Keratinocyte (primary cell): Measurements from ENCODE around the gene TIAM1.

Source experiments
- CTCF ChIP-seq, 3 experiments: IDR thresholded peaks in 1 of 3; conservative IDR thresholded peaks in 1 of 3; optimal IDR thresholded peaks in 1 of 3; 2 replicates in 2 of 3; 3 replicates in 1 of 3; pipeline versions ENCODE3 to v1.5.1; 2011; ENCODE audit warnings: low read length in 3 of 3, mild to moderate bottlenecking in 3 of 3, moderate library complexity in 2 of 3, control low read depth in 1 of 3, inconsistent platforms in 1 of 3; ENCODE audit not compliant: insufficient read depth in 2 of 3; ENCODE audit errors: extremely low read depth in 1 of 3
- EZH2 ChIP-seq: IDR thresholded peaks from one replicate; pipeline ENCODE4 v1.6.1; 2012; ENCODE audit warnings: inconsistent platforms, mild to moderate bottlenecking, low read length, moderate library complexity

DNA sequence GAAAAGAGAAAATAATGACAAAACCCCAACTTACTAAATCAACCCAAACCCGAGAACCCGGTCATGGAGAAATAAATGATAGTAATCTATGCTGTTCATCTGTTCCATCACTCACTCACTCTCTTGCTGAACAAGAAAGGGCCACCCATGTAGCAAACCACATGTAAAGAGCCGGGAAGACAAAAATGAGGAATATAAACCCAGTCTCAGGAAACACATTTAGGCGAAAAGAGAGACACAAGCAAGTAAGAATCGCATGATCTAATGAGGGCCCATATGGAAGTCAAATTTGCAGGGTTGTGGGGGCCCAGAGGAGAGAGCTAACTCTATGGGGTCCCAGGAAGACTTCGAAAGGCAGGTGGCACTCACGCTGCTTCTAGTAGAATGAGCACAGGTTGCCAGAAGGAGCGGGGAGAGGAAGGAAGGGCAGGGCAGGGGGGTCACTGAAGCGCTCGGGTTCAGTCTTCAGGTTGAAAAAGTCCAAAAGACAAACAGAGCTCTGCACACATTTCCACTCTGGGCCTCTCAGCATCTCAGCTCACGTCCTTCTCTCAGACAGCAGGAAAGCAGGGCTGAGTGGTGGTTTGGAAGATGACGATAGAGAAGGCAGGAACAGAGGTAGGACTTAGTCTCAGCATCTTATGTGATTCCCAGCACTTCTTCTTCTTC is 162.8 kb downstream of the TIAM1 start:
- no peak for TF ChIP-seq CTCF (optimal IDR thresholded peaks at IDR 0.05 in 1 of 3, IDR thresholded peaks at IDR 0.05 in 1 of 3, conservative IDR thresholded peaks at IDR 0.05 in 1 of 3; ENCODE audit: extremely low read depth in 1 of 3, insufficient read depth in 2 of 3, low read length in 3 of 3)
- no peak for TF ChIP-seq EZH2
